Medulla oblongata (tissue), 1 donor: ENCODE data around the gene CH25H.

Source experiments
- DNase-seq: peaks from one replicate; pipeline ENCODE4 v3.0.0-alpha.2; 2015; ENCODE audit errors: extremely low spot score

Gene CH25H

DNA sequence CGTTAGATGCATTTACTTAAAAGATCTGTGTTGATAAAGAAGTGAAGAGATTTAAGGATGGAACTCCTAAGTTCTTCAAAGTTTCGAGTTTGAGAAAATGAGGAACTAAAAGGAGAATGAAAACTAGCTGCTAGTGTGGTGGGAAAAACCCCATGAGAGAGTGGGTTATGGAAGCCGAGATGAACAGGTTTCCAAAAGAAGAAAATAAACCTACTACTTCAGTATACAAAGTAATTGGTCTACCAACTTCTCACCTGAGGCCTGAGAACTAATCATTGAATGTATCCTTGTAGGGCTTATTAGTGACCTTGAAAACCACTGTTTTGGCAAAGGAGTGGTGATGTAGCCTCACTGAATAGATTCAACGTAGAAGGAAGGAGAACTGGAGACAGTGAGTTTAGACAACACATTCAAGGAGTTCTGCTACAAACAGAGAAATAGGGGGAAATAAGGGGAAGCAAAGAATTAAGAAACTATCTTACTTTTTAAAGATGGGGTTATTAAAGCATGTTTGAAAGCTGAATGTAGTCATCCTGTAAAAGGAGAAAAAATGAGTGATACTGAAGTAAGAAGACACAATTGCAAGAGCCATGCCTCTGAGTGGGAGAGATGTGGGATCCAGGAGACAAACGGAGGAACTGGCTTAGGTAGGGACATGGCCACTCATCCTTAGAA, 50.8 kb downstream of the CH25H start:
- DNase-seq = peak; percentile 54
